Right lobe of liver (tissue), 4 donors: ENCODE results near the gene BMAL2.

Experiments
- POLR2A ChIP-seq: fragments of 450-650 bp; IDR thresholded peaks from one replicate; pipeline ENCODE4 v1.6.1; 2017; ENCODE audit warnings: antibody characterized with exemption, mild to moderate bottlenecking
- TF ChIP-seq, protein P1 (sequence below), 4 donors: fragments of 200-600 bp in 3 of 4; fragments of 450-650 bp in 1 of 4; IDR thresholded peaks; one replicate each; pipeline versions ENCODE4 v1.5.1 to v1.8.0; 2016 to 2022; ENCODE audit warnings: antibody characterized with exemption in 4 of 4, mild to moderate bottlenecking in 2 of 4
- donor health status: DM: no; HTN: no; CAD: no.
- donor health status: DM: no; HTN: no; CAD: no.
- donor health status: DM: no; HTN: yes; CAD: no.

DNA sequence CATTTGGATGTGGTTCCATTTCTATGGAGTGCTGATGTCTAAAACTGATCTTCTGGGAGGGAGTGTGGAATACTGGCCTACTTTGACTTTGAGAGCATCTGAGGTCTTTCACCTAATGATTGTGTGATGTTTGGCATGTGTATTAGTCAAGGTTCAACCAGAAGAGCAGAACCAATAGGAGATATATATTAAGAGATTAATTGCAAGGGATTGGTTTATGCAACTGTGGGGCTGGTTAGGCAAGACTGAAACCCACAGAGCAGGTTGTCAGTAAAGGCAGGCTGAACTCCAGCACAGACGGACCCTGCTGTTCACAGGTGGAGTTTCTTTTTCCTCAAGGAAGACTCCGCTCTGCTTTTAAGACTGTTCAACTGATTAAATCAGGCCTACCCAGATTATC lies 11.6 kb downstream of the BMAL2 start:
- TF ChIP-seq, protein P1, sequence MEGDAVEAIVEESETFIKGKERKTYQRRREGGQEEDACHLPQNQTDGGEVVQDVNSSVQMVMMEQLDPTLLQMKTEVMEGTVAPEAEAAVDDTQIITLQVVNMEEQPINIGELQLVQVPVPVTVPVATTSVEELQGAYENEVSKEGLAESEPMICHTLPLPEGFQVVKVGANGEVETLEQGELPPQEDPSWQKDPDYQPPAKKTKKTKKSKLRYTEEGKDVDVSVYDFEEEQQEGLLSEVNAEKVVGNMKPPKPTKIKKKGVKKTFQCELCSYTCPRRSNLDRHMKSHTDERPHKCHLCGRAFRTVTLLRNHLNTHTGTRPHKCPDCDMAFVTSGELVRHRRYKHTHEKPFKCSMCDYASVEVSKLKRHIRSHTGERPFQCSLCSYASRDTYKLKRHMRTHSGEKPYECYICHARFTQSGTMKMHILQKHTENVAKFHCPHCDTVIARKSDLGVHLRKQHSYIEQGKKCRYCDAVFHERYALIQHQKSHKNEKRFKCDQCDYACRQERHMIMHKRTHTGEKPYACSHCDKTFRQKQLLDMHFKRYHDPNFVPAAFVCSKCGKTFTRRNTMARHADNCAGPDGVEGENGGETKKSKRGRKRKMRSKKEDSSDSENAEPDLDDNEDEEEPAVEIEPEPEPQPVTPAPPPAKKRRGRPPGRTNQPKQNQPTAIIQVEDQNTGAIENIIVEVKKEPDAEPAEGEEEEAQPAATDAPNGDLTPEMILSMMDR (IDR thresholded peaks at IDR 0.05) = no peak
- TF ChIP-seq POLR2A = no peak
